ENCODE results near the gene RPRM.
A peak's percentile ranks its signal among the peaks of the same experiment; 100 is the strongest.

RPRM gene

GRCh38 chr2:153497938-153498629, 19.5 kb upstream of the RPRM start:
- no peak overlapping the region for H3K4me3 ChIP-seq (ENCODE audit: low read length)
- no peak for DNase-seq (ENCODE audit: low read depth)
- TF ChIP-seq CTCF (conservative IDR thresholded peaks at IDR 0.05; ENCODE audit: low read length): no peak

- TF ChIP-seq CTCF (conservative IDR thresholded peaks at IDR 0.05; ENCODE audit: low read length): no peak
- H3K4me3 ChIP-seq (ENCODE audit: low read length): no peak overlapping the region
- no peak for DNase-seq (ENCODE audit: low read depth)
These were observed 17.2 kb upstream of the RPRM start for GRCh38 chr2:153495725-153496124.

- no peak overlapping the region for H3K4me3 ChIP-seq (ENCODE audit: low read length)
- no peak for DNase-seq (ENCODE audit: low read depth)
- no peak for TF ChIP-seq CTCF (conservative IDR thresholded peaks at IDR 0.05; ENCODE audit: low read length)
These were observed 9.5 kb upstream of the RPRM start for GRCh38 chr2:153488072-153488471.

GRCh38 chr2:153487448-153487847, 8.9 kb upstream of the RPRM start:
- no peak for TF ChIP-seq CTCF (conservative IDR thresholded peaks at IDR 0.05; ENCODE audit: low read length)
- H3K4me3 ChIP-seq (ENCODE audit: low read length): no peak overlapping the region
- no peak for DNase-seq (ENCODE audit: low read depth)

GRCh38 chr2:153479573-153479972, 1.0 kb upstream of the RPRM start:
- no peak for TF ChIP-seq CTCF (conservative IDR thresholded peaks at IDR 0.05; ENCODE audit: low read length)
- no peak overlapping the region for H3K4me3 ChIP-seq (ENCODE audit: low read length)

GRCh38 chr2:153477636-153478288, 800 bp downstream of the RPRM start:
- H3K4me3 ChIP-seq (ENCODE audit: low read length): peak overlapping the region; percentile 61
- no peak for DNase-seq (ENCODE audit: low read depth)
- TF ChIP-seq CTCF (conservative IDR thresholded peaks at IDR 0.05; ENCODE audit: low read length): no peak

More at GRCh38 chr2:153479573-153479972, 1.0 kb upstream of the RPRM start:
- no peak for DNase-seq (ENCODE audit: low read depth)

Data from AG10803 (cell line).